ENCODE measurements around the gene CCS. TPM values are rescaled to one million over a fixed set of nuclear protein-coding genes. Genes with fewer than 3 reads are reported as not detected.

The CCS gene
- total RNA-seq, 1 donor from 2014 or later, result 42.5 TPM

DNA sequence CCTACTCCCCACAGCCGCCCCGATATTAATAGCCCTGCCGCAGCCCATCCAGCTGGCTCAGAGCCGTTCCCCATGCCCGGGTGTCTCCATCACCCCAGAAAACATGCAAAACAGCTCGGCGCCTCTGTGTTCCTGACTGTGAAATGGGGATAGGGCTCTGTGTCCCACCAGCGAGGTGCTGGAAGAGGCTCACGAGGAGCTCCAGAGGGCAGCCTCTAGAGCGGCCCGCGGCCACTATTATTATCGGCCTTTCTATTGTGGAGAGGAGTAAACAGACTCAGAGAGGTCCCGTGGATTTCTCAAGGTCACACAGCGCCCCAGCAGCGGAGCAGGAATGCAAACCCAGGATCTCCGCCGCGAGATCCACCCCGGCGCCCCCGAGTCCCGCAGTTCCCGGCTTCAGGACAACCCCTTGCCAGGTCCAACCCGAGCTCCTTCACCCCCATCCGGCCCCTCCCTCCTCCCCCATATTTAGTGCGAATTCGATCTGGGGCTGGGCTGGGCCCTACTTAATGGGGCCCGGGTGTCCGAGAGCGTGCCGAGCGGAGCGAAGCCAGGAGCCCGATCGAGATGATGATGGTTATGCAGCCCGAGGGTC is 46.5 kb upstream of the CCS start, which contains the start of gene ACTN3:
ACTN3 (plus strand) TSS at position 536 of the 598 bp plus-strand sequence; CDS start at position 571, 35 bp downstream.
- intact Hi-C loops (cut with DNase I), result no loop called here
- Histone ChIP-seq H3K4me3 (peak within 1 kb of the TSS; percentile 80 to 88), H3K36me3 (peaks cover 0 to 5% of the 10 kb centered on the region in 2 donors), H3K27ac (peak within 1 kb of the TSS; percentile 57), H3K4me1 (peaks cover 42% of the 10 kb centered on the region), H3K27me3 (no peaks in the 10 kb centered on the region), H3K9me3 (no peaks in the 10 kb centered on the region)
- TF ChIP-seq POLR2AphosphoS5 (IDR thresholded peaks at IDR 0.05; ENCODE audit: insufficient read depth in 1 of 2, low read depth in 1 of 2), result peak in 1 of 2 donors; percentile 10
- no peak for TF ChIP-seq POLR2A (IDR thresholded peaks at IDR 0.05)
- no peak for DNase-seq (ENCODE audit: extremely low spot score in 2 of 2)

GRCh38 chr11:66546966-66547661 is 45.9 kb upstream of the CCS start:
- TF ChIP-seq POLR2AphosphoS5 (IDR thresholded peaks at IDR 0.05; ENCODE audit: insufficient read depth in 1 of 2, low read depth in 1 of 2), result no peak
- TF ChIP-seq, protein P1, sequence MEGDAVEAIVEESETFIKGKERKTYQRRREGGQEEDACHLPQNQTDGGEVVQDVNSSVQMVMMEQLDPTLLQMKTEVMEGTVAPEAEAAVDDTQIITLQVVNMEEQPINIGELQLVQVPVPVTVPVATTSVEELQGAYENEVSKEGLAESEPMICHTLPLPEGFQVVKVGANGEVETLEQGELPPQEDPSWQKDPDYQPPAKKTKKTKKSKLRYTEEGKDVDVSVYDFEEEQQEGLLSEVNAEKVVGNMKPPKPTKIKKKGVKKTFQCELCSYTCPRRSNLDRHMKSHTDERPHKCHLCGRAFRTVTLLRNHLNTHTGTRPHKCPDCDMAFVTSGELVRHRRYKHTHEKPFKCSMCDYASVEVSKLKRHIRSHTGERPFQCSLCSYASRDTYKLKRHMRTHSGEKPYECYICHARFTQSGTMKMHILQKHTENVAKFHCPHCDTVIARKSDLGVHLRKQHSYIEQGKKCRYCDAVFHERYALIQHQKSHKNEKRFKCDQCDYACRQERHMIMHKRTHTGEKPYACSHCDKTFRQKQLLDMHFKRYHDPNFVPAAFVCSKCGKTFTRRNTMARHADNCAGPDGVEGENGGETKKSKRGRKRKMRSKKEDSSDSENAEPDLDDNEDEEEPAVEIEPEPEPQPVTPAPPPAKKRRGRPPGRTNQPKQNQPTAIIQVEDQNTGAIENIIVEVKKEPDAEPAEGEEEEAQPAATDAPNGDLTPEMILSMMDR (IDR thresholded peaks at IDR 0.05), result no peak
- TF ChIP-seq POLR2A (IDR thresholded peaks at IDR 0.05), result no peak
- Histone ChIP-seq H3K4me3 (peak overlapping the region; percentile 80 to 88), H3K27me3 (no peaks in the 10 kb centered on the region), H3K36me3 (no peaks in the 10 kb centered on the region), H3K9me3 (no peaks in the 10 kb centered on the region), H3K4me1 (peaks cover 42% of the 10 kb centered on the region), H3K27ac (no peak overlapping the region)
- intact Hi-C loops (cut with DNase I), result no loop called here
- no peak for DNase-seq (ENCODE audit: extremely low spot score in 2 of 2)

DNA sequence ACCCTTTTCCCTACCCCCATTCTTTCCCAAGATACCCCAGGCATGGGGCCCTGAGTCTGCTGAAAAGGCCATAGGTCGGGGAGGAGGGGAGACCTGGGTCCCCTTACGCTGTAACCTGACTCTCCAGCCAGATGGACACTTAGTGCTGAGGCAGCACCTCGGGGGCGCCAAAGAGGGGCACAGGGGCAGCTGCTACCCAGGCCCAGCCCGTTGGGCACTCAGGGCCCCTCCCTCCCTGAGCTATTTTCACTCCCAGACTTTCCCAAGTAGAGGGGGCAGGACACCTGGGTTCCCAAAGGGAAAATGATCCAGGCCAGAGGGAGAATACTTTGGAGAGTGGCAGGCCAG is 45.3 kb upstream of the CCS start:
- Histone ChIP-seq H3K4me3 (no peak overlapping the region), H3K27me3 (no peaks in the 10 kb centered on the region), H3K4me1 (peaks cover 37% of the 10 kb centered on the region), H3K36me3 (no peaks in the 10 kb centered on the region), H3K27ac (no peak overlapping the region), H3K9me3 (no peaks in the 10 kb centered on the region)
- intact Hi-C loops (cut with DNase I), result no loop called here
- no peak for DNase-seq (ENCODE audit: extremely low spot score in 2 of 2)
- TF ChIP-seq POLR2AphosphoS5 (IDR thresholded peaks at IDR 0.05; ENCODE audit: insufficient read depth in 1 of 2, low read depth in 1 of 2), result no peak
- TF ChIP-seq, protein P1 (IDR thresholded peaks at IDR 0.05), result no peak
- no peak for TF ChIP-seq POLR2A (IDR thresholded peaks at IDR 0.05)

- Histone ChIP-seq H3K27me3 (no peaks in the 10 kb centered on the region), H3K4me1 (peaks cover 33% of the 10 kb centered on the region), H3K9me3 (no peaks in the 10 kb centered on the region), H3K27ac (no peak overlapping the region), H3K4me3 (no peak overlapping the region), H3K36me3 (no peaks in the 10 kb centered on the region)
- intact Hi-C loops (cut with DNase I), result no loop called here
- no peak for DNase-seq (ENCODE audit: extremely low spot score in 2 of 2)
- TF ChIP-seq POLR2A (IDR thresholded peaks at IDR 0.05), result no peak
- TF ChIP-seq POLR2AphosphoS5 (IDR thresholded peaks at IDR 0.05; ENCODE audit: insufficient read depth in 1 of 2, low read depth in 1 of 2), result no peak
- TF ChIP-seq, protein P1 (IDR thresholded peaks at IDR 0.05), result no peak
These were observed 44.9 kb upstream of the CCS start for GRCh38 chr11:66548041-66548440.

DNA sequence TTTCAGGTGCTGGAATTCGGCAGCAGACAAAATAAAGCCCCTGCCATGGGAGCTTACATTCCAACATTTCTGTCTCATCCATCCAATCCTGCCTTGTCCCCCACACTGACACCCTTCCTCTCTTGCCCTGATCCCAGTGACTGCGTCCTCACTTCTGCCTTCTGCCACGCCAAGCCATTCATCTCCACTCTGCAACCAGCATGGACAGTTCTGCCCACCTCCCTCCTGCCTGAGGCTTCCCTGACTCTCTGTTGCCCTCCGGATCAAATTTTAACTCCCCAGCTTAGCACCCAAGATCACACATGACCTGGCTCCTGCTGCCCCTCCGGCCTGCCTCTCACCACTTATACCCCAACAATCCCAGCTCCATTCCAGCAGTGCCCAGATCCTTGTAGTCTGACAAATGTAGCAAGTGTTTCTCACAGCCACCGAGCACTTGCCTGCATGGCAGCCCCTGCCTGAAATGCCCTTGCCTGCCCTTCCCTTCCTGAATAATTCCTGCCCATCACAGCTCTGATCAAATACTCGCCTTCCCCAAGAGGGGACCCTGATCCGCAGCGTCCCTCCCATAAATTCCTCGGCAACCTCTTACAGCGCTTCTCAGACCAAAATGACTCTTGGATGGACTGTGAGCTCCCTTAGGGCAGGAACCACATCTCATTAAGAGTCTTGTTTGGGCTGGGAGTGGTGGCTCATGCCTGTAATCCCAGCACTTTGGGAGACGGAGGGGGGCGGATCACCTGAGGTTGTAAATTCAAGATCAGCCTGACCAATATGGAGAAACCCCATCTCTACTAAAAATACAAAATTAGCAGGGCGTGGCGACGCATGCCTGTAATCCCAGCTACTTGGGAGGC is 44.0 kb upstream of the CCS start:
- no peak for DNase-seq (ENCODE audit: extremely low spot score in 2 of 2)
- H3K4me3 ChIP-seq, result no peak overlapping the region
- intact Hi-C loops (cut with DNase I), result no loop called here

More for the DNA sequence above, 44.0 kb upstream of the CCS start:
- Histone ChIP-seq H3K27ac (no peak overlapping the region), H3K4me1 (peaks cover 24% of the 10 kb centered on the region), H3K27me3 (no peaks in the 10 kb centered on the region), H3K9me3 (no peaks in the 10 kb centered on the region), H3K36me3 (no peaks in the 10 kb centered on the region)
- no peak for TF ChIP-seq POLR2A (IDR thresholded peaks at IDR 0.05)
- no peak for TF ChIP-seq POLR2AphosphoS5 (IDR thresholded peaks at IDR 0.05; ENCODE audit: insufficient read depth in 1 of 2, low read depth in 1 of 2)
- TF ChIP-seq, protein P1 (IDR thresholded peaks at IDR 0.05), result no peak

All from vagina (tissue), 2 donors.